B cell (primary cell): ENCODE data around the gene C8A. TPM values are rescaled to one million over a fixed set of nuclear protein-coding genes. Genes with fewer than 3 reads are reported as not detected.

ENCODE experiments used
- ATAC-seq: fragments of 200-7000 bp; cut with Tn5 transposase; one replicate; pipeline ENCODE4 v1.10.0; 2021; ENCODE audit warnings: low read depth, mild to moderate bottlenecking, moderate number of reproducible peaks, moderate library complexity
- CTCF ChIA-PET: fragments of 350-600 bp; sonication (Branson Sonifier 250); formaldehyde crosslinking; loops from one replicate; lab custom pipeline; 2021; ENCODE audit warnings: antibody characterized with exemption, inconsistent platforms; lab: Charles Lee
- POLR2A ChIA-PET: fragments of 350-600 bp; sonication (Branson Sonifier 250); formaldehyde crosslinking; loops from one replicate; lab custom pipeline; 2021; ENCODE audit warnings: antibody characterized with exemption; lab: Charles Lee
- DNase-seq: peaks from one replicate; pipeline ENCODE4 v3.0.0; 2013
- H2AFZ ChIP-seq: 2 replicates; pipeline ENCODE4 v1.6.1; 2012; ENCODE audit warnings: mild to moderate bottlenecking, low read depth, low read length; ENCODE audit not compliant: insufficient read depth, poor library complexity, severe bottlenecking
- H3K27ac ChIP-seq, 2 donors: 1 replicate in 1 of 2; 2 replicates in 1 of 2; pipeline ENCODE4 v1.5.1; 2012 to 2013; ENCODE audit warnings: low read length in 2 of 2, mild to moderate bottlenecking in 2 of 2, moderate library complexity in 1 of 2
- H3K27me3 ChIP-seq, 4 experiments: fragments of 200-600 bp in 1 of 4; sonication (generic) in 1 of 4; replicated peaks in 1 of 4; 1 replicate in 2 of 4; 2 replicates in 2 of 4; pipeline versions ENCODE4 v1.6.1 to v1.7.0; 2013 to 2016; ENCODE audit warnings: low read length in 3 of 4, mild to moderate bottlenecking in 2 of 4, mixed read lengths in 1 of 4, moderate library complexity in 1 of 4; ENCODE audit not compliant: insufficient read depth in 4 of 4, control insufficient read depth in 3 of 4; ENCODE audit errors: control extremely low read depth in 1 of 4
- H3K36me3 ChIP-seq, 2 experiments: replicated peaks in 1 of 2; 1 replicate in 1 of 2; 2 replicates in 1 of 2; pipeline versions ENCODE4 v1.6.1 to v1.7.1; 2013; ENCODE audit warnings: low read length in 1 of 2; ENCODE audit not compliant: insufficient read depth in 2 of 2, control insufficient read depth in 1 of 2; ENCODE audit errors: control extremely low read depth in 1 of 2, extremely low read depth in 1 of 2
- H3K4me1 ChIP-seq, 2 donors: fragments of 200-600 bp in 1 of 2; sonication (generic) in 1 of 2; 1 replicate in 1 of 2; 2 replicates in 1 of 2; pipeline versions ENCODE4 v1.5.1 to v1.6.1; 2013 to 2017; ENCODE audit warnings: low read length in 2 of 2; ENCODE audit not compliant: control insufficient read depth in 2 of 2, insufficient read depth in 2 of 2
- H3K4me2 ChIP-seq: replicated peaks from 2 replicates; pipeline ENCODE3; 2012; ENCODE audit warnings: mild to moderate bottlenecking, low read depth, low read length; ENCODE audit not compliant: poor library complexity, severe bottlenecking
- H3K4me3 ChIP-seq, 5 experiments: fragments of 200-600 bp in 1 of 5; sonication (generic) in 1 of 5; 1 replicate in 3 of 5; 2 replicates in 2 of 5; pipeline versions ENCODE4 v1.5.1 to v1.7.0; 2011 to 2016; ENCODE audit warnings: low read length in 4 of 5, mild to moderate bottlenecking in 4 of 5, low read depth in 2 of 5, control low read depth in 1 of 5, moderate library complexity in 1 of 5; ENCODE audit not compliant: insufficient read depth in 1 of 5; ENCODE audit errors: control extremely low read depth in 1 of 5, extremely low read depth in 1 of 5
- H3K79me2 ChIP-seq: fragments of 200-600 bp; sonication (generic); one replicate; pipeline ENCODE4 v1.6.0; 2016; ENCODE audit warnings: low read length; ENCODE audit not compliant: control insufficient read depth, insufficient read depth
- H3K9ac ChIP-seq: fragments of 200-600 bp; sonication (generic); 2 replicates; pipeline ENCODE4 v1.6.1; 2017; ENCODE audit warnings: mild to moderate bottlenecking, low read length, moderate library complexity
- H3K9me3 ChIP-seq, 3 donors: one replicate each; pipeline versions ENCODE4 v1.6.1 to v1.7.1; 2013; ENCODE audit warnings: low read length in 2 of 3; ENCODE audit not compliant: control insufficient read depth in 2 of 3, insufficient read depth in 1 of 3; ENCODE audit errors: control extremely low read depth in 1 of 3
- H4K20me1 ChIP-seq: 2 replicates; pipeline ENCODE4 v1.6.0; 2012; ENCODE audit warnings: mild to moderate bottlenecking, low read length; ENCODE audit not compliant: insufficient read depth, control insufficient read depth, poor library complexity, severe bottlenecking
- H3K27ac Mint-ChIP-seq: one replicate; pipeline ENCODE4 v1.8.0; 2021; ENCODE audit warnings: mixed read lengths
- H3K27me3 Mint-ChIP-seq: one replicate; pipeline ENCODE4 v1.8.0; 2021; ENCODE audit warnings: mixed read lengths
- H3K4me1 Mint-ChIP-seq: one replicate; pipeline ENCODE4 v1.8.0; 2021; ENCODE audit warnings: mixed read lengths
- H3K4me3 Mint-ChIP-seq: one replicate; pipeline ENCODE4 v1.8.0; 2021; ENCODE audit warnings: mixed read lengths
- H3K9me3 Mint-ChIP-seq: one replicate; pipeline ENCODE4 v1.8.0; 2022; ENCODE audit warnings: mixed read lengths; ENCODE audit not compliant: insufficient read depth
- EZH2 ChIP-seq: IDR thresholded peaks from 2 replicates; pipeline ENCODE4 v1.6.1; 2012; ENCODE audit warnings: borderline replicate concordance, low read depth, mild to moderate bottlenecking, moderate library complexity, low read length; ENCODE audit not compliant: insufficient read depth, poor library complexity, severe bottlenecking
- WGBS: methylation state at CpG from one replicate; pipeline ENCODE4 v1.1.5; 2013; ENCODE audit warnings: missing lambda C conversion rate; ENCODE audit not compliant: insufficient coverage; 5-methylcytosine and 5-hydroxymethylcytosine counted together
- intact Hi-C: fragments of 100-400 bp; cut with micrococcal nuclease; formaldehyde crosslinking; loops from one replicate; pipeline ENCODE4 v1.10.0; 2022
- polyA plus RNA-seq: library from polyadenylated mRNA; depleted of rRNA; stranded (reverse); fragments of >200 nt; gene quantifications from 2 replicates; pipeline ENCODE4 v1.2.3, GENCODE V29; 2012
- total RNA-seq, 2 donors: library from RNA; stranded (reverse); fragments of 120-200 nt in 1 of 2; gene quantifications; 1 replicate in 1 of 2; 2 replicates in 1 of 2; pipeline versions ENCODE4 v1.2.3 to v1.2.4, GENCODE V29; 2013 to 2022
- TF ChIP-seq, protein P1 (sequence below): fragments of 200-600 bp; IDR thresholded peaks from one replicate; pipeline ENCODE4 v1.8.0; 2022; ENCODE audit warnings: antibody characterized with exemption, mild to moderate bottlenecking

C8A gene
- total and polyA plus RNA-seq, 2 donors (not counting 1 experiment from before 2014, with no cell fraction given) = not detected

DNA sequence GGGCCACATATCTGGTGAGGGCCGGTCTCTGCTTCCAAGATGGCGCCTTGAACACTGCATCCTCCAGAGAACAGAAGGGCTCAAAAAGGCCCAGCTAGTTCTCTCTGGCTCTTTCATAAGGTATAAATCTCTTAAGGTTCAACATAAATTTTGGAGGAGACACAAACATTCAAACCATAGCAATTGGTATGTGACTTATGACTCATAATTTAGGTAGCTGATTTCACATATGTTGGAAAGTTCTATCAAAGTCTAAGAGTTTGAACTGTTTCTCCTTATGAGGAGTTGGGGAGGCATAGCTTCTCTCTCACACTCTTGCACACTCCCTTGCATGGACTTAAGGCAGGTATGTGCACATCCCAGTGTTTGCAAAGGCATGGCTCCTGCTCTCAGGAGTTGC is 30.3 kb upstream of the C8A start:
- WGBS = 95% methylated on average over 2 of the region's 2 CpGs
- CTCF ChIA-PET = interaction anchor here (1.0 to 5.8 kb wide), 2 partner anchors 9 to 14 kb away, joined by 3 to 36 read pairs; no protein-coding TSS in a partner anchor
- no peak overlapping the region for H3K27ac Mint-ChIP-seq

DNA sequence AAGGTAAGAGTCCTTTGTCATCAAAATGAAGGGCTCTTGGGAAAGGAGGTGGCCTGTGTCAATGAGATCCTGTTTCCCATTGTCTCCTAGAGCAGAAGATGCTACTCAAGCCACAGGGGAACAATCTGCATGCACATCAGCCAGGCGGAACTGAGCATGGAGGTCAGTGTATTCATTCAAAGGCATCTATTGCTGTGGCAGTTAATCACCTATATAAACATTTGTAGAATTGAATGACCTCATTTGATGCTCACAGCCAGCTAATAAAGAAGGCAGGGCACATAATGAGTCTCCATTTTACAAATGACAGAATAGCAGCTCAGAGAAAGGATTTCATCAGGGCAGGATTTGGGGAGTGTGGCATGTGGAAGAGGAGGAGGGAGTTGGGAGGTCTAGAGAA is 29.7 kb upstream of the C8A start:
- POLR2A ChIA-PET = no interaction called here
- H2AFZ ChIP-seq = no peak overlapping the region
- Mint-ChIP-seq H3K4me1 (no peaks in the 10 kb centered on the region), H3K27me3 (peaks cover 39% of the 10 kb centered on the region), H3K9me3 (no peaks in the 10 kb centered on the region), H3K4me3 (no peak overlapping the region), H3K27ac (no peak overlapping the region)
- no peak overlapping the region for H3K9ac ChIP-seq
- no CpG with 5 or more reads among the region's 1 CpG for WGBS
- H3K27me3 ChIP-seq = peaks cover 0 to 7% (median 4%) of the 10 kb centered on the region in 4 experiments
- no peaks in the 10 kb centered on the region for H3K36me3 ChIP-seq
- no peaks in the 10 kb centered on the region for H3K79me2 ChIP-seq
- no peaks in the 10 kb centered on the region for H4K20me1 ChIP-seq
- no peaks in the 10 kb centered on the region for H3K4me1 ChIP-seq
- TF ChIP-seq, protein P1, sequence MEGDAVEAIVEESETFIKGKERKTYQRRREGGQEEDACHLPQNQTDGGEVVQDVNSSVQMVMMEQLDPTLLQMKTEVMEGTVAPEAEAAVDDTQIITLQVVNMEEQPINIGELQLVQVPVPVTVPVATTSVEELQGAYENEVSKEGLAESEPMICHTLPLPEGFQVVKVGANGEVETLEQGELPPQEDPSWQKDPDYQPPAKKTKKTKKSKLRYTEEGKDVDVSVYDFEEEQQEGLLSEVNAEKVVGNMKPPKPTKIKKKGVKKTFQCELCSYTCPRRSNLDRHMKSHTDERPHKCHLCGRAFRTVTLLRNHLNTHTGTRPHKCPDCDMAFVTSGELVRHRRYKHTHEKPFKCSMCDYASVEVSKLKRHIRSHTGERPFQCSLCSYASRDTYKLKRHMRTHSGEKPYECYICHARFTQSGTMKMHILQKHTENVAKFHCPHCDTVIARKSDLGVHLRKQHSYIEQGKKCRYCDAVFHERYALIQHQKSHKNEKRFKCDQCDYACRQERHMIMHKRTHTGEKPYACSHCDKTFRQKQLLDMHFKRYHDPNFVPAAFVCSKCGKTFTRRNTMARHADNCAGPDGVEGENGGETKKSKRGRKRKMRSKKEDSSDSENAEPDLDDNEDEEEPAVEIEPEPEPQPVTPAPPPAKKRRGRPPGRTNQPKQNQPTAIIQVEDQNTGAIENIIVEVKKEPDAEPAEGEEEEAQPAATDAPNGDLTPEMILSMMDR = no peak
- TF ChIP-seq EZH2 = no peak
- H3K4me2 ChIP-seq = no peak overlapping the region
- ATAC-seq = no peak
- H3K27ac ChIP-seq = no peak overlapping the region
- DNase-seq = no peak
- intact Hi-C loops = loop anchor here (5.0 kb wide), 1 partner anchor 1878 kb away; no protein-coding TSS in a partner anchor
- CTCF ChIA-PET = interaction anchor here (1.0 kb wide), 1 partner anchor 13 kb away, joined by 3 read pairs; no protein-coding TSS in a partner anchor
- no peaks in the 10 kb centered on the region for H3K9me3 ChIP-seq
- no peak overlapping the region for H3K4me3 ChIP-seq

More for the DNA sequence above, 30.3 kb upstream of the C8A start:
- H3K27me3 ChIP-seq = peaks cover 0 to 7% (median 4%) of the 10 kb centered on the region in 4 experiments
- H4K20me1 ChIP-seq = no peaks in the 10 kb centered on the region
- H3K4me2 ChIP-seq = no peak overlapping the region
- DNase-seq = no peak
- no peaks in the 10 kb centered on the region for H3K4me1 ChIP-seq
- no peak overlapping the region for H2AFZ ChIP-seq
- H3K79me2 ChIP-seq = no peaks in the 10 kb centered on the region
- no peaks in the 10 kb centered on the region for H3K9me3 ChIP-seq
- POLR2A ChIA-PET = no interaction called here
- no peak overlapping the region for H3K4me3 ChIP-seq
- H3K27me3 Mint-ChIP-seq = peaks cover 36% of the 10 kb centered on the region
- no peak overlapping the region for H3K27ac ChIP-seq
- no peak for ATAC-seq
- TF ChIP-seq, protein P1 = no peak
- TF ChIP-seq EZH2 = no peak
- H3K9me3 Mint-ChIP-seq = no peaks in the 10 kb centered on the region
- no peak overlapping the region for H3K4me3 Mint-ChIP-seq
- intact Hi-C loops = loop anchor here (5.0 kb wide), 1 partner anchor 1877 kb away; no protein-coding TSS in a partner anchor
- no peaks in the 10 kb centered on the region for H3K36me3 ChIP-seq
- H3K9ac ChIP-seq = no peak overlapping the region
- no peaks in the 10 kb centered on the region for H3K4me1 Mint-ChIP-seq
